HepG2 (cell line): ENCODE measurements around the gene ATP13A2. TPM values are rescaled to one million over a fixed set of nuclear protein-coding genes. Genes with fewer than 3 reads are reported as not detected.

Source experiments
- HNRNPH1 ChIP-seq: fragments of 200-400 bp; formaldehyde crosslinking; optimal IDR thresholded peaks from 2 replicates; pipeline ENCODE3; 2017; ENCODE audit warnings: mild to moderate bottlenecking, low read depth, low read length
- JARID2 ChIP-seq: sonication (generic); formaldehyde crosslinking; IDR thresholded peaks from 2 replicates; pipeline ENCODE4 v1.8.1; 2023; ENCODE audit warnings: missing genetic modification reagents, inconsistent platforms; ENCODE audit not compliant: insufficient replicate concordance
- KIAA2018 ChIP-seq: sonication (generic); formaldehyde crosslinking; IDR thresholded peaks from 2 replicates; pipeline ENCODE4 v1.5.0; 2020; ENCODE audit warnings: mild to moderate bottlenecking, missing genetic modification reagents, borderline replicate concordance
- MAFF ChIP-seq: IDR thresholded peaks from 2 replicates; pipeline ENCODE4 v1.6.1; 2011; ENCODE audit warnings: low read depth, low read length, improper control_type of control experiment
- RFX5 ChIP-seq: IDR thresholded peaks from 2 replicates; pipeline ENCODE4 v1.6.1; 2011; ENCODE audit warnings: low read depth, low read length, improper control_type of control experiment
- SP1 ChIP-seq, 2 experiments: fragments of 450-650 bp in 1 of 2; sonication (generic) in 1 of 2; formaldehyde crosslinking in 1 of 2; IDR thresholded peaks; 2 replicates each; pipeline versions ENCODE4 v1.4.0 to v1.6.1; 2016 to 2020; ENCODE audit warnings: missing genetic modification reagents in 1 of 2
- THAP8 ChIP-seq: sonication (generic); formaldehyde crosslinking; IDR thresholded peaks from 2 replicates; pipeline ENCODE4 v1.5.1; 2020; ENCODE audit warnings: missing genetic modification reagents, mild to moderate bottlenecking, borderline replicate concordance
- ZBTB4 ChIP-seq: sonication (generic); formaldehyde crosslinking; IDR thresholded peaks from 2 replicates; pipeline ENCODE4 v1.4.0; 2020; ENCODE audit warnings: missing genetic modification reagents, mild to moderate bottlenecking, borderline replicate concordance
- ZMAT3 ChIP-seq: sonication (generic); formaldehyde crosslinking; conservative IDR thresholded peaks from 2 replicates; pipeline ENCODE4 v1.7.0; 2021; ENCODE audit warnings: missing genetic modification reagents
- ZNF160 ChIP-seq: sonication (generic); formaldehyde crosslinking; IDR thresholded peaks from 2 replicates; pipeline ENCODE4 v1.8.0; 2022; ENCODE audit warnings: mild to moderate bottlenecking, inconsistent platforms, missing genetic modification reagents
- ZNF616 ChIP-seq: sonication (generic); formaldehyde crosslinking; IDR thresholded peaks from 2 replicates; pipeline ENCODE4 v1.5.0; 2020; ENCODE audit warnings: low read depth, mild to moderate bottlenecking, missing genetic modification reagents
- ZNF652 ChIP-seq: IDR thresholded peaks from 2 replicates; pipeline ENCODE4 v1.6.1; 2016; ENCODE audit warnings: low read depth, borderline replicate concordance
- polyA plus RNA-seq, 8 experiments: library from polyadenylated mRNA; depleted of rRNA in 3 of 8; stranded (reverse) in 7 of 8; unstranded in 1 of 8; fragments of >200 nt; fragmentation: Illumina TruSeq in 4 of 8; extraction: Trizol in 4 of 8; gene quantifications; 2 replicates each; pipeline versions ENCODE4 v1.2.1 to v1.2.3, GENCODE V29; 2011 to 2016; ENCODE audit warnings: low read depth in 4 of 8, missing spikeins in 1 of 8, mixed read lengths in 1 of 8; ENCODE audit not compliant: insufficient read depth in 1 of 8
- total RNA-seq, 5 experiments: library from RNA; depleted of rRNA; stranded (reverse); fragments of >200 nt; fragmentation: Illumina TruSeq; extraction: Trizol; gene quantifications; 2 replicates each; pipeline ENCODE4 v1.2.3, GENCODE V29; 2016; ENCODE audit warnings: low read depth in 1 of 5
- TF ChIP-seq, protein P1 (sequence below): sonication (generic); formaldehyde crosslinking; IDR thresholded peaks from 2 replicates; pipeline ENCODE4 v1.8.0; 2022; ENCODE audit warnings: missing genetic modification reagents, mild to moderate bottlenecking, borderline replicate concordance
- TF ChIP-seq, protein P2 (sequence below): sonication (generic); formaldehyde crosslinking; IDR thresholded peaks from 2 replicates; pipeline ENCODE4 v1.8.1; 2023; ENCODE audit warnings: missing genetic modification reagents, mild to moderate bottlenecking, borderline replicate concordance

ATP13A2 gene
- total and polyA plus RNA-seq, 2 of the 13 experiments (the other 11 are each of a cell fraction or from before 2014, with no cell fraction given): 13.2 to 16.2 TPM

DNA sequence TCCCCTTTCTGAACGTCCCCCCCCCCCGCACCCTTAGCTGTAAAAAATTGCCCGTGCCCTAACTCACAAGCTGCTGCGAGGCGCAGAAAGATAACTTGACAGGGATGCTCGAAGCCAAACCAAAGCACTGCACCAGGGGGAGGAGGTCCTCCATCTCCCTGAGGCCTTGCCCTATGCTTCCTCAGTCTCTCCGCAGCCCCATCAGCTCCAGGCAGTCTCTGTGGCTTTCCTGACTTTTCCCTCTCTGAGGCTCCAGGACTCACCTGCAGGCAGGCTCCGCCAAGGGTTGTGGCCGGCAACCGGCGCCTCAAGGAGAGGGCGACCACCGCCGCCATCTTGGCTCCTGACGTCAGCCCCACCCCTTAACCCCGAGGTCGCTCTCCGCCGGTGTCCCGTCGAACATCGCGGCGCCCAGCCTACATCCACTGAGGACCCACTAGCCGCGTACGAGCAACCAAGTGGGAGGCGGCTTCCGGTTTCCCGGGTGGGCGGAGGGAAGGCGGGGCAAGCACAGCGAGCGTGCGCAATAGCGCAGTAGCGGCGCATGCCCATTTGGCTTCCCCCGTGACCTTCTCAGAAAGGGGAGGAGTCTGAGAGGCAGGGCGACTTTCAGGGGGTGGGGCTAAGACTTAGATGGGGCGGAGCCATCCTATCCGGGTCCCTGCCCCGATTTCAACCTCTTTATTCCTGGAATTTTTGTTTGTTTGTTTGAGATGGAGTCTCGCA is 42.1 kb upstream of the ATP13A2 start, which contains the start of gene SDHB (continued):
- no peak for TF ChIP-seq KIAA2018 (CRISPR knock-in tag)
- no peak for TF ChIP-seq ZNF160 (CRISPR knock-in tag)
- TF ChIP-seq JARID2: no peak
- TF ChIP-seq, protein P1, sequence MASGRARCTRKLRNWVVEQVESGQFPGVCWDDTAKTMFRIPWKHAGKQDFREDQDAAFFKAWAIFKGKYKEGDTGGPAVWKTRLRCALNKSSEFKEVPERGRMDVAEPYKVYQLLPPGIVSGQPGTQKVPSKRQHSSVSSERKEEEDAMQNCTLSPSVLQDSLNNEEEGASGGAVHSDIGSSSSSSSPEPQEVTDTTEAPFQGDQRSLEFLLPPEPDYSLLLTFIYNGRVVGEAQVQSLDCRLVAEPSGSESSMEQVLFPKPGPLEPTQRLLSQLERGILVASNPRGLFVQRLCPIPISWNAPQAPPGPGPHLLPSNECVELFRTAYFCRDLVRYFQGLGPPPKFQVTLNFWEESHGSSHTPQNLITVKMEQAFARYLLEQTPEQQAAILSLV (CRISPR knock-in tag): peak; percentile 87; the same call in 1 of the 2 replicates
- 0 out of 2 replicates have a peak, but pooled peaks have one; percentile 76 for TF ChIP-seq ZNF616 (CRISPR knock-in tag)
- no peak for TF ChIP-seq HNRNPH1
- TF ChIP-seq, protein P2, sequence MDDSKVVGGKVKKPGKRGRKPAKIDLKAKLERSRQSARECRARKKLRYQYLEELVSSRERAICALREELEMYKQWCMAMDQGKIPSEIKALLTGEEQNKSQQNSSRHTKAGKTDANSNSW (CRISPR knock-in tag): no peak
- no peak; the same call in 1 of the 2 replicates for TF ChIP-seq ZMAT3 (CRISPR knock-in tag)
- TF ChIP-seq ZBTB4 (CRISPR knock-in tag): no peak
- TF ChIP-seq RFX5: peak; percentile 19; the same call in 1 of the 2 replicates
- no peak for TF ChIP-seq SP1 (IDR thresholded peaks at IDR 0.05)
- peak; percentile 64; the same call in 1 of the 2 replicates for TF ChIP-seq SP1 (CRISPR knock-in tag; IDR thresholded peaks at IDR 0.05)
- no peak for TF ChIP-seq ZNF652
- TF ChIP-seq THAP8 (CRISPR knock-in tag): no peak
- TF ChIP-seq MAFF: no peak
